SW480 (cell line): ENCODE measurements around the gene SLIT3.

ENCODE experiments used
- DNase-seq: peaks from one replicate; pipeline ENCODE4 v3.0.0-alpha.2; 2016; ENCODE audit warnings: low spot score

The SLIT3 gene

DNA sequence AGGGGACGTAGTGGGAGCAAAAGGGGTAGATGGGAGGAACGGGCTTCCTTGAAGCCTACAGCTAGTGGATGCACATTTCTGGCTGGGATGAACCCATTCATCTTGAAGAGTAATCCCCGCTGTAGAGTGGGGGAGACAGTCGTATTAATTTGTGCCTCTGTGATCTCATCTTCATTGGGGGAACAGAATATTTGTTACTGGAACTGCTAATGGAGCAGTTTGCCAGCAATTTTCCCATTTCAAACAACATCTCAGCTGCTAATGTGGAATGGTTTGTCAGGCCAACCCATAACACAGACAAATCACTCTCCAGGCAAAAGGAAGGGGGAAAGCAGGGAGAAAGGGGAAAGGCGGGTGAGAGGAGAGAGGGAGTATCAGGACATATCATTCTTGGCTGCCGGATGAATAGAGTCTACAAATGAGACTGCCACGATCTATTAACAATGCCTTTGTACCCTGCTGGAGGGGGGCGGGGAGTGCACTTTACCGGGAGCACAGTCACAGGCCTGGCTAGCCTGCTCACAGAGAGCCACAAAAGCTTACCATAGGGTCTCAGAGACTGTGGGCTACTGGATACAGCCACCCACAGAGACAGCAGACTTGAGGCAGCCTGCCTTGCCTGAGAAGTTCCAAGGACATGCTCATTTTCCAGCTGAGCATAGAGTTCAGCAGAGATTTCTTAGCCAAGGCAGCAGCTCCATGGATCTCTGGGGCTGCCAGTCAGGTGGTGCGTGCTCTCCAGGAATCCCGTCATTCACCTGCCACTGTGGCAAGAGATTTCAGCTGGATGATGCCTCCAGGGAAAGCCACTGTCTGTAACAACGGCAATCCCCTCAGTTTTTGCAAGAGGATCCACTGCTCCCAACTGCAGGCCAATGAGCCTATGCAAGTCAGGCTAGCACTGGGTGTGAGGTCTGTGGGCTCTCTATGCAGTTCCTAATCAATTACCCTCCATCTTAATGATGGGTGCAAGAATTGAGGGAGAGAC lies 504.1 kb downstream of the SLIT3 start:
- no peak for DNase-seq

DNA sequence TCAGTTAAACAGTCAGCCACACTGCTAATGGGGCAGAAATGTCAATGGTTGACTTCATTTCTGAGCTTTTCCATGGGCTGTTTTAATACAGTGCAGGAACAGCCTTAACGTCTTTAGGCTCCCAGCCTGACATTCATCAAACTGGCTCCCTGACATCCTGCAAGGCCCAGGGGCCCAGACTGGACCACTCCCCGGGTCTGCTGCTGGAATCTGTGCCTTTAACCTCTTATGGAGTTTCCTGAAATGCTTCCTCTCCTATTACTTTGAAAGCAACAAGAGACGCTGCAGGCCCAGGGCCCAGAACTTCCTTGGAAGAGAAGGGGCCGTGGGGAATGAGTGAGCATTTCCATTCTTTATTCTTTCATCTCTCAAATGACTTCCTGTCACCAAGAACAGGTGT lies 504.9 kb downstream of the SLIT3 start:
- no peak for DNase-seq

DNA sequence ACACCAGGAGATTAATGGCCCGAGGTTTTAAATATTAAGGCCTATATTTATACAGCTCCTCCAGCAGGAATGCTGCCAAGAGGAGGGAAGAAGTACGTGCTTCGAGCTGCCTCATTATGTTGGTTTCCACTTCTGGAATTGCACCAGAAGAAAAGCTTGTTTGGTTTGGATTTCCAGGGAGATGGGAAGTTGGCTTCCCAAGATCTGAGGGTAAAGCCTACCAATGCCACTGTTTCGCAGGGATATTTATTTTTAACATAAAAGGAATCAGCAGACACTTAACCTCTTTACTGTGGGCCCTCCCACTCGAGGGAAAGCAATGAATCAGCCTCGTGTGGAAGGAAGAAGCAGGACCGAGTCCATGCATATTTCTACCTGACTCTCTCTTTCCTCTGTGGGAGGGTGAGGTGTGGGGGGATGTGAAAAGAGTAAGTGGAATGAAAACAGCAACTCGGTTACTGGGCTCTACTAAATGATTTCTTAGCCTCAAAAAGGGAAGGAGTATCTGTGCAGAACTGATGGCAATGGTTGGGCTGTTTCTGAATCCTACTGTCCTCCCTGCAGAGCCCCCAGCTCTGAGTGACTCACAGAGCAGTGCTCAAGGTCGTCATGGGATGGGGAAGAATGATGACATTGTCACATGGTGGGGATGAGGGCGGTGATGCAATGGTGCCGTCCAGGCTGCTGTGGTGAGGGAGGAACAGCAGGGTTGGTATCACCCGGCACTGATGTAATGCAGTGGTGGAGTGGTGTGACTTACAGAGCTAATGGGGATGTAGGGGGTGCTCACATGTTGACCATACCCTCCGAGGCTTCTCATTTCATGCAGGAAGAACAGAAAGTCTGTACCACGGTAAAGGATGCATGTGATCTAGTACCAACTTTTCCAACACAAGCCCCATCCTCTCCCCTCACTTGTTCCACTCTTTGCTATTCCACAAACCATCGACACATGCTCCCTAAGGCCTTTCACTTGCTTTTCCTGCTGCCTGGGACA lies 506.8 kb downstream of the SLIT3 start:
- DNase-seq, result peak; percentile 10

DNA sequence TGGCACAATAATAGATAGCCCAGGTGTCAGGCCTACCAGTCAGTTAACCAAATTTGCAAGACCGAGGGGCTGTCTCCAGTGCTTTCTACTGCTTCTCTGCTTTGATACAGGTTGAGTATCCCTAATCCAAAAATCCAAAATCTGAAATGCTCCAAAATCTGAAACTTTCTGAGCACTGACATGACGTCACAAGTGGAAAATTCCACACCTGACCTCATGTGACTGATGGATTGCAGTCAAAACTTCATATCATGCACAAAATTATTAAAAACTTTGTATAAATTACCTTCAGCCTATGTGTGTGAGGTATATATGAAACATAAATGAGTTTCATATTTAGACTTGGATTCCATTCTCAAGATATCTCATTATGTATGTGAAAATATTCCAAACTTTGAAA lies 508.3 kb downstream of the SLIT3 start:
- no peak for DNase-seq

DNA sequence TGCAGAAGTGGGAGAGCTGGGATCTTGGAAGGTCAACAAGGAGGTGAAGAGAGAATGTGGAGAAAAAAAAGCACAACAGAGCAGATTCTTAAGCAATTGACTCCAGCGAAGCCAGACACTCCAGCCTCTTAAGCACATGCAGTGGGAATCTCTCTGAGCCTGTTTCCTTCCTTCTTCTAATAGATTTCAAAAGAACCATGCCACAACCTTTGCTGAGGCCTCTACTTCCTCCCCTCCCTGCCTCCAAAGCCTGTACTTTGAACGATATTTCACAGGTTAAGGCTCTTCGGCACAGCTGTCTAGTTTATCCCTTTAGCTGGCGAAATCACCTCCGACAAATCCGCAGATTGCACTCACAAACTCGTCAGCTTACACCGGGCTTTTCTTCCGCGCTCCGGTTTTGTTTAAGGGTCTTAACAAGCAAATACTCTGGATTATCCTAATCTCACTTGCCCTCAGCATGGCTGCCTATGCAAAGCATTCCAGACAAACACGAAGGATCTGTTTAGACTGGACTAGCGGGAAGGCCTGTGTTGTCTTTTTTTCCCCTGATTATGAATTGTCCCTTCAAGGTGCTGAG lies 510.2 kb downstream of the SLIT3 start:
- DNase-seq, result no peak

DNA sequence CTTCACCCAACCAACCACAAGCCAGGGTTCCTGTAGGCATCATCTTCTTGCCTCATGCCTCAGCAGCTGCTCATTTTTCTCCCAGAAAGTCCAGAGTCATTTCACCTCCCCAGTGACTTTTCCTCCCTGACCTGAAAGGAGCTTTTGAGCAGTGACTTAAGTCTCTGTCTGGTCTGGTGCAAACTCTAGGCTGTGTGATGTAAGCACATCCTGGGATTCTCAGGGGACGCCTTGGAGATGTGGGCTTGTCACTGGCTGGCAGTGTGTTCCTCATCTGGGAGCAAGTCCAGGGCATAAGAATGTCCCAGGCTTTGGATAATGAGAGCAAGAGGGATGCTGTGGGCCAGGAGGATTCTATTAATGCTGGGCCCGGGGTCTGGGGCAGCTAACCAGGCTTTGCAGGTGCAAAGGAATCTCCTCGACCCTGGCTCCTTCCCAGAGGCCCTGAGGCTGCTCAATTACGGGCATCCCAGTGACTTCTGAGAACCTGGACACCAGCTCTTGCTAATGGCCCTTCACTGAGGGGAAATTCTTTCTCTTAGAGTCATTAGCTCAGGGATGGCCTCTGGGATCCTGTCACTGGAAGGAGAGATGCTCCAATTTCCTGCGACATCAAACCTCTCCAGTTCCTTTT lies 510.8 kb downstream of the SLIT3 start:
- DNase-seq, result no peak

DNA sequence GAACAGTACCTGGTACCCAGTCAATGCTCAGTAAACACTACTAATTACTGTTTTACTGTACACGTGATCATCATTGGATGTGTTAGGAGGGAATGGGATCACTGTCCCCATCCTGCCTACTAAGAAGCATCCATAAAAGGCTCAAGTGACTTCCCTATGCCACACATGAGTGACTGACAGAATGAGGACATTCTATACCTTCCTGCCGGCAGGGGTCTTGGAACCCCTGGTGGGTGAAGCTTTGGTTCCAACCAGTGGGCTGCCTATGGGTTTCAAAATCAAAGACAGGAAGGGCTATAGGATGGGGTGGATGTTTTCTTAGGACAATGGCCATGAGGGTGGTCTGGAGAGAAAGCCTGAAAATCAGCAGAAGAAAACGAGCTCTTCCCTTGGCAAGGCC lies 512.2 kb downstream of the SLIT3 start:
- no peak for DNase-seq

DNA sequence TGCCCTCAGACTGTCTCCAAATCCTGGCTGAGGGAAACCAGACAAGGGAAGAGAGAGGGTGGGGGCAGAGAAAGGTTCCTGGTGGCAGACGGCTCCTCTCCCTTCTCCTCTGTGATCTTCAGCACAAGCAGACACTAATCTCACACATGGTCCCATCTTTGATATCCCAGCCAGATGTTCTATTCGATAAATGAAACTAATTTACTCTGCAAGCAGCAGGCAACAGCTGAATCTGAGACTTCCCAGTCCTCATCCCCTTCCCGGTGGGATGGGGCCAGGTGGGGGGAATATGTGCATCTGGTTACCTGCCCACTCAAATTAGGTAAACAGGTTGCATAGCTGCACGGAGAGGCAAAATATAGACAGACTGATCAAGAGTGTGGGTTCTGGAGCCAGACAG lies 512.8 kb downstream of the SLIT3 start:
- DNase-seq, result no peak

DNA sequence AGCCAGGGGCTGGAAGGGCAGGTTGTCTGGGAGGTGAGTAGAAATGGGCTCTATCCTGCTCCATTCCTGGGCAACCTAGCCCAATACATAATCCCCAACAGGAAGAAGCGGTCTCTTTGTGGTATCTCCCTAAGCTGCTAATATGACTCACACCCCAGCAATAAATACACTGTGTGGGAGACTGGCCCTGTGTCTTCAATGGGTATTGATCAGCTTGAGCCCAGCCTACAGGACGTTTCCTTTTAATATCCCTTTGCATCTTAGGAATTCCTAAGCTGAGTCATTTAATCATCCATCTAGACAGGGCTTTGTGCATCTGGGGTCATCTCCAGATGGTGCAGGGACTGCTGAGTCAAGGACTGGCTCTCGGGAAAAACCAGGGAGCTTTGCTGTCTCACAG lies 514.8 kb downstream of the SLIT3 start:
- peak; percentile 95 for DNase-seq

DNA sequence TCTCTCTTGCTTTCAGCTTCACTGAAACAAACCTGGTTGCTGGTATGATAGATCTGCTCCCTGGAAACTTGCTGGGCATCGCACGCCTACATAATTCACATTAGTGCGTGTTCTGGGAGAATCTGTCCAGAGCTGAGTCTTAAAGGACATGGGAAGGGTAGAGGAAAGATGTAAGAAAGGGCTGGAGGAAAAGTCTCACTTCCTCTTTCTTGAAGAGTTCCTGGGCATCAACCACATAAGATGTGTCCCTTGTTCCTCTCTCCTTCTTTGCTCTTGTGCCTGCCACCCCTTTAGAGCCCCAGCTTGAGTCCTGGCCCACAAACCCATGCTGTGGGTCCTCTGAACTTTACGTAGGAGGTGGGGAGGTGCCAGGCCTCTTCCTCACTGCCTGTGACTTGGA lies 516.5 kb downstream of the SLIT3 start:
- no peak for DNase-seq

DNA sequence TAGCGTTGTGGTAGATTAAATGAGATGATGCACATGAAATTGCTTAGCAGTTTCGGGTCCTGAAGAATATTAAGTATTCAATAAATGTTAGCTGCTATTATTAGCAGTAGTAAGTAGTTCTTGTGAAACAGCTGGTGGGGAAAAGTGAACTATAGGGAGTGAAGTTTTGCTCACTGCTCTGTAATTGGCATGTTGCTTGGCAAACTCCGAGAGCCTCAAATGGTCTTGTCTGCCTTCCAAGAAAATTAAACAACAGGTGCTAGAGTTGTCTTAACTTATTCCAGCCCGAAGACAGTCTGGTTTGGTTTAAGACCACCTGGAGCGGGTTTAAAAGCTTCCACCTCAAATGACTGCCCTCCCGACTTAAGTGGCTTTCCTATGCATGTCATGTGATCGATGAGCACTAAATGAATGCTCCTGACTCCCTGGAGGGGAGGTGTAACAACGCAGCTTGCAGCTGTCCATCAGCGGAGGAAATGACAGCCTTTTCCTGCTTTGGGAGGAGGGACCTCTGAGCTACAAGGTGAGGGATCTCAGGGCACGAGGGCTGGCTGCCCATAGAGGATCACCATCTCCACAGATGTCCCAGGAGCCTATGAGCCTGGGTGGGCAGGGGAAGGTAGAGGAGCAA lies 518.9 kb downstream of the SLIT3 start:
- DNase-seq, result no peak

DNA sequence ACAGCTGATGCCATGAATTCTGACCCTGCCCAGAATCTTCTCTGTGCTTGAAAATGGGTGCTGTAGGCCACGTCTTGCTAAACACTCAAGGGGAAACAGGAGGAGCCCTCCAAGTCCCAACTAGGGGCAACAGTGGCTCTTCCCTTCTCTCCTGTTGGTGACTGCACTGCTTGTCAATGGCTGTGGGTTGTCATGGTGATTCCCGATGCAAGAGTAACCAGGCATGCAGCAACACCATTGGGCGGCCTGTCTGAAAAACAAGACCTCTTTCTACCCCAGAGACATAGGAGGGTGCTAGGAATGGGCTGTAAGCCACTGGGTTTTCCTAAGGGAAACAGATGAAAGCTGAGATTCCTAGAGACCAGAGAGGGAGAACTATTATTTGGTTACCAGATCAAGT lies 520.1 kb downstream of the SLIT3 start:
- no peak for DNase-seq

DNA sequence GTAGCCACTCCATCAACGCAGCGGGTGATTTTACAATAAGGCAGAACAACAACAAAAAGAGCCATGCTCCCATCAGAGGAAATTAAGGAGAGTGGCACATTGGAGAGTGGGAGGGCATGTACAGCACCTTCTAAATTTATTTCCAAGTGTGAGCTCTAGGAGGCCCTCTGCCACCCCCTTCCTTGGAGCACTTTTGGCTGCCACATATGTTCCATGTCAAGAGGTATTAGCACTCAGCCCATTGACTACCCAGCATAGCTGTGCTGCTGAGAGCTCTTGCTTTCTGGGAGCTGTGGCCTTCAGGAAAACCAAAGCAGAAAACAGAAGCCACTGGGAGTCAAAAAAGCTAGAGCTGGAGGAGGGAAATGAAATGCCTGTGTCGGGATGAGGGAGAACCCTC lies 521.6 kb downstream of the SLIT3 start:
- DNase-seq, result no peak

DNA sequence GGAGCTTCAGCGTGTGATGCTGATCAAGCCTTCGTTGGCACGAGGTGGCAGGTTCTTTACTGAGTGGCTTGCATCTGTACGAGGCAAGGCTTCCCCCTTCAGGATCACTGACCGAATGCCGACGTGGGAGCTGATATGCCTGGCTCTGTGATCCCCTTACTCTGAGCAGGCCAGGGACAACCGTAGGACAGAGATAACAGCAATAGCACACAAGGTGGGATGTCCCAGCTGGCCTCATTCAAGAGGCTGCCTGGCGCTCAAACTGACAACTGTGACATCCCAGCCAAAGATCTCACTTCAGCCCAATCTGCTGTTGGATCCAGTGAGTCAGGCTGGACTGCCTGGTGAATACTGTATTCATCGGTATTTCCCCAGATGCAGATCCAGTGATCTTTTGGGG lies 522.4 kb downstream of the SLIT3 start:
- DNase-seq, result no peak

DNA sequence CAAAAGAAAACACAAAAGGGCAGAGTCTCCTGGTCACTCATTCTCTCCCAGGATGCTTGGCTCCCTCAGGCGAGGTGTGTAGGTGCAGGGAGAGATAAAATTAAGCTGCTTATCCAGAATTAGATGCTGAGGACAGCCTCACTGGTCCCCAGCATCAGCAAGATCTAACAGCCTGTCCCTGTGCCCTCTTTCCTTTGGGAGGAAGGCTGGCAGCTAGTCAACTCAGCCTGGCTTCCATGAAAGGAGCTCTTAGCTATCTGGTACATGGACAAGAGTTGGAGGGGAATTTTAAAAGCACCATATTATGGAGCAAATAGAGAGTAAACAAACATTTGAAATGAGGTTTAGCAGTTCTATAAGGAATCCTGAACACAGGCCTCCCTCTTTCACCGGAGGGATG lies 523.3 kb downstream of the SLIT3 start:
- no peak for DNase-seq

DNA sequence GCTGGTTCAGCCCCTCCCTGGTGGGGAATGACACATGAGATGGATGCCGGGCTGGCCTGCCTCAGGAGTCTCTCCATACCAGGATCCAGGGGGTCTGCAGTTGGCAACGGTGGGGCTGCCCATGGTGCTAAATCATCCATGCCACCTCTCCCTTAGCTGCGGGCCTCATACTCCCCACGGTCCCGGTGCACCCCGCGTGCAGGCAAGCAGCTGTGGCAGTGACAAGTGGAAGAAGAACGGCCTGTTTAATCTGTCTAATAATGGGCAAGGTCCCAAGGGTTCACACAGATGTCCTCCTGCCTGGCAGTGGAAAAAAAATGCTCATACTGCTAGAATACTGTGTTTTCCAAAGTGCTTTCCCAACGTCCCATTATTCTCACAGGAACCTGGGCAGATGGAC lies 524.9 kb downstream of the SLIT3 start:
- no peak for DNase-seq

DNA sequence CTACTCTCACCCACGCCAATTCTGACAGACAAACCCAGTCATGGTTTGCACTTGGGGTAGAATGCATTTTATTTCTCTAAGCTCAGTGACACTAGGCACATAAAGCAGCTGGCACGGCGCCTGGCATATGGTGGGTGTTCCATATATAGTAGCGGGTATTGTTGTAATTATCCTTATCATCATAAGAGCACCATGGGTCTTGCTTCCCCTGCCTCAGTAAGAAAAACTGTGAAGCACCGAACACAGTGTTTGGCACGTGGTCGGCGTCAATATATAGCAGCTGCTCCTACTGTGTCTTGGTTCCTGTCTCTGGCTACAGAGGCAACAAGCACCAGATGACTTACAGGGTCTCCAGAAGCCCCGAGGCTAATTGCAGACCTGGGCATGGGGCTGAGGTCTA lies 527.7 kb downstream of the SLIT3 start:
- no peak for DNase-seq

DNA sequence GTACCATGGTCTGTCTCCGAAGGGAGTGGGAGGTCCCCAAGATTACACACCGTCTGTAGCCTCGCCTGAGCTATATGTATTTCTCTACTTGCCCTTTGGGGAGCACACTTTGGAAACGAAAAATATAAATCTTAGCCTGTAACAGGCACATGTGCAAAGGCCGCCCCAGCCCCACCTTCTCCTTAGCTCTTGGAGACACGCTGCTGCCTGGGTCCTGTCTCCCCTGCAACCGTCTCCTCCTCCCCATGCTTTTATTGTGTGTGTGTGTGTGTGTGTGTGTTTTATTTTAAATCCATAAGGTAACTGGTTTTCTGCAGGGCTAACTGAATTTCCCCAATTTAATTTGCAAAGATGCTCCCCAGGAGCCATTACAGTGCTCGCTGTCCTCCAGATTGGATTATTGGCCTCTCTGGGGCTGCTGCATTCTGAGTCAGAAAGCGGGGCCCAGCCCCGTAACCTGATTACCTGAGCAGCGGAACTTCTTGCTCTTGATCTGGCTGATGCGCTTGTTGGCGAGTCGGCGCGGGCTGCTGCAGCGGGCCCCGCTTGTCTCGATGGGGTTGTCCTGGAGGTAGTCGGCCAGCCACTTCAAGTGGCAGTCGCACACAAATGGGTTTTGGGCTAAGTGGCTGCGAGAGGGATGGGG lies 528.5 kb downstream of the SLIT3 start:
- DNase-seq, result no peak

DNA sequence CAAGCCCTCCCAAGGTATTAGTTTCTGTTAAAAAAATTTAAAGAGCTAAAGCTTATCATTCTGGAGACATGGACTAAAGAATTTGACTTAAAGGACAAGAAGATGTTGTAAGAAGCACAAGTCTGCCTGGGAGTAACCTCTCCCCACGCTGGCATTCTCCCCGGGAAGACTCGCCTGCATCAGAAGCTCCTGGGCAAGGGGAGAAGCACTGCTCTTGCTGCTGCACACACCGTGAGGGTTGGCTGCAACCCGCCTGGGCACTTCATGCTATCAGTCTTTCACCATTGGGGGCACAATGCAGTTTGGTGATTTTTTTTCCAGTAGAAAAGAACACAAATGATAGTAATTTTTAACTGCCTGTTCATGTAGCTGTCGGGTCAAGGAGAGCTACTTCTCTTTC lies 529.3 kb downstream of the SLIT3 start:
- DNase-seq, result no peak

DNA sequence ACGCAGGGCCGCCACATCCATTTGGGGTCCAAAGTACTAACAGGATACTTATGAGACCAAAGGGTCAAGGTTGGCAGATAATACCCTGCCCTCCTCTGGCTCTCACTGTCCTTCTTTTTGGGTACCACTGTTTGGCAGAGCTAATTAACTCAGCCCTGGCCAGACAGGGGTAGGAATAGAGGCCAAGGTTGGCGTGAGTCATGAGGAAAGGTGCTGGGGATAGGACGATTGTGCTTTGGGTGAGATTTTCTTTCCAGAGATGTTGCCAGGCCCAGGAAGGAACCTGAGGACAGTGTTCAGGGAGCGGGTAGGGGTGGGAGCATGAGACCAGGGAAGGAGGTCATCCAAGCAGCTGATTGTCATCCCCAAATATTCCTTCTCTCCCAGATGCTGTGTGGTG lies 529.9 kb downstream of the SLIT3 start:
- no peak for DNase-seq

DNA sequence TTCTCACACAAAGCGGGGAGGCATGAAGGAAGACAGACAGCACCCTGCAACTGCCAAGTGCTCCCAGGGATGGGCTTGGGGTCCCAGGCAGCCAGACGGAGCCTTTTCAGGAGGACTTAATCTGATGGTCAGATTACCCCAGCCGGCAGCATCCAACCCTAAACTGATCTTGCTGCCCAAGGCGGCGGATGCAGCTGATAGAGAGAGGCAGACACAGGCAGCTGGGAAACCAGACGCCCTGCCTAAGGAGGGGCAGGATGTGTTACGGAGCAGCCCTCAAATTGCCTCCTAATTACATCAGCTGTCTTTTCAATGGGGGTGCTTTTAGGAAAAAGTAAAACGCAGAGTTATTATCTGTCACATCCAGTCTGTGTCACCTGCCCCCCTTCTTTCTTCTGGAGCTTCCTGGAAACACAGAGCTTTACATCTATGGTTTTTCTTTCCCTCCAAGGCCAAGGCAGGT lies 530.9 kb downstream of the SLIT3 start:
- peak; percentile 65 for DNase-seq
